HG02588 (cell line): ENCODE data around the gene PGRMC1.
"Not testable (repeated sequence)": the region's sequence is repeated elsewhere in the genome, so short reads cannot be mapped to it uniquely, and the experiment has no call there.

Experiments
- ATAC-seq: cut with Tn5 transposase; IDR thresholded peaks from one replicate; pipeline ENCODE4 v1.9.1; 2021; ENCODE audit warnings: mild to moderate bottlenecking, moderate library complexity; ENCODE audit not compliant: unreplicated experiment

The PGRMC1 gene

DNA sequence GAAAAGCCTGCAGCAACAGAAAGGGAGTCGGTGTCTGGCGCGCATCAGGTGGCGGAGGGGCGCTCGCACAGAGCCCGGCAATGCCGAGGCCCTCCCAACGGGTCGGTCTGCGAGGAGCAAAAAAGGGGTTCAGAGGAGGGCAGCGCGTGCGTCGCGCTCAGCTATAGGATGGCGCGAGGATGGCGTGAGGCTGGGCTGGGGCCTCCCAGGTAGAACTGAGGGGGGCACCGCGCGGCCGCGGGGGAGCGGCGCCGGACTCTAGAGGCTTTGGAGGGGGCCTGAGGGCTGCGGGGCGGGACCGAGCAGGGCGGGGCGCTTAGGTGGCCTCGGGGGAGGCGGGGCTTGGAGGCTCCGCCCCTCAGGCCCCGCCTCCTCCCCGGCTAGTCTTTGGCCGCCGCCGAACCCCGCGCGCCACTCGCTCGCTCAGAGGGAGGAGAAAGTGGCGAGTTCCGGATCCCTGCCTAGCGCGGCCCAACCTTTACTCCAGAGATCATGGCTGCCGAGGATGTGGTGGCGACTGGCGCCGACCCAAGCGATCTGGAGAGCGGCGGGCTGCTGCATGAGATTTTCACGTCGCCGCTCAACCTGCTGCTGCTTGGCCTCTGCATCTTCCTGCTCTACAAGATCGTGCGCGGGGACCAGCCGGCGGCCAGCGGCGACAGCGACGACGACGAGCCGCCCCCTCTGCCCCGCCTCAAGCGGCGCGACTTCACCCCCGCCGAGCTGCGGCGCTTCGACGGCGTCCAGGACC, at the start of gene PGRMC1:
Gene PGRMC1, plus strand, starts transcription at position 414 of the 751 bp plus-strand sequence. Its CDS starts 79 bp downstream, at position 493.
- ATAC-seq = peak; percentile 95

DNA sequence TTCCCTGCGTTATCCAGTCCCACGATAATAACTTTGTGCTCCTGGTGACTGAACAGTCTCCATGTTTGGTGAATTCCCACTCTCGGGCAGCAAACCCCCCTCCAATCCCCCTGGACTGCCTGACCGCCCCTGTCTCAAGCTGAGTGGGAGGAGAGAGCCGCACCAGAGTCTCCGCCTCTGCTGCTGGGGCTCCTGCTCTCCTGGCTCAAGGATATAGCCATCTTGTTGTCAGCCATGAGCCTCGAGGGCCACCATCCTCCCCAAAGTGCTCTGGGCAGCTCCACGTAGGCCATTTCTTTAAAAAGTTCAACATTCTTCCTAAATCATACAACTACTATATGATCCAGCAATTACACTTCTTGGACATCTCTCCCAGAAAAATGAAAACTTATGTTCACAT, 49.3 kb upstream of the PGRMC1 start:
- ATAC-seq = no peak

DNA sequence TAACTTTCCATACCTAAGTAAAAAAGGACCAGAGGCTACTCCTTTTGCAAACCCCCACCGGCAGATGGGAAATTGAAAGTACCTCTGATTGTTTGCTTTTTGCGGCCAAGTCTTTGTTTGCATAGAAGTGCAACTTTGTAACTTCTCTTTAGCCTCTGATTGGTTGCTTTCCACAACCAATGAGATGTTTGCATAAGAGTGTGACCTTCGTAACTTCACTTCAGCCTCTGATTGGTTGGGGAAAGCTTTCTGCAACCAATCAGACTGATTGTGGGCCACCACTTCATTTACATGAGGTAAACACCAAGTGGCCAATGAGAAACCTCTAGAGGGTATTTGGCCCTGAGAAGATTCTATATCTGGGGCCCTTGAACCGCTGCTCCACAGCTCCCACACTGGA, 48.8 kb upstream of the PGRMC1 start:
- ATAC-seq = no peak

DNA sequence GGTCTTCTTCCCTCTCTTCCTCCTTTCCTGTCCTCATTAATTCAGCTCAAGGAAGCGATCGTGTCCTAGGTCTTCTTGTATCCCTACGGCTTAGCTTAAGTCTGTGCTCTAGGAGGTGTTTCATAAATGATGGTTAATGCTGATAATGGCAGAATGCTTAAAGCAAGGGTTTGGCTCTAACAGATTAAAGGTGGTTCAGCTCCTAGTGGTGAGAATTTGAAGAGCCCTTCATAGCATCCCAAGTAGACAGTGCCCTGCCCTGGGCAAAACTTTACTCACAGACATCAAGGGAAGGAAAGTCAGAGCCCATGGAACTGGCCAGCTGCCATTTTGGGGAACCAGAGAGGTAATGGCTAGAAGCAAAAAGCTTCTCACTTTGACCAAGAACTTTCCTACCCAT, 47.0 kb upstream of the PGRMC1 start:
- no peak for ATAC-seq

DNA sequence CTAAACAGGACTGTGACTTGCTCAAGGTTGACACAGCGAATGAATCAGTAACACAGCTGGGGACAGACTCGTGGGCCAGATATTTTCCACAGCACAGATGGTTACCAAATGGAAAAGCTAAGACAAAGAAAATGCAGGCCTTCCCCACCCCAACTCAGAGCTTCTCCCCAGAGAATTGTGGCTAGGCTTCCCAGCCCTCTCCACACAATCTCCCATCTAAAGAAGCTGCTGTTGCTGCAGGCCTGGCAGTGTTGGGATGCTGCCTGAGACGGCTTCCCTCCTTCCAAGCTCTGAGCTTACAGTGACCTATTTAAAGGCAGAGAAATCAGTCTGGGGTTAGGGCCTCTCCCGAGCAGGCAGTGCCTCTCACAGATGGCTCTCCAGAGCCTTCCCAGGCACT, 46.5 kb upstream of the PGRMC1 start:
- ATAC-seq = no peak

DNA sequence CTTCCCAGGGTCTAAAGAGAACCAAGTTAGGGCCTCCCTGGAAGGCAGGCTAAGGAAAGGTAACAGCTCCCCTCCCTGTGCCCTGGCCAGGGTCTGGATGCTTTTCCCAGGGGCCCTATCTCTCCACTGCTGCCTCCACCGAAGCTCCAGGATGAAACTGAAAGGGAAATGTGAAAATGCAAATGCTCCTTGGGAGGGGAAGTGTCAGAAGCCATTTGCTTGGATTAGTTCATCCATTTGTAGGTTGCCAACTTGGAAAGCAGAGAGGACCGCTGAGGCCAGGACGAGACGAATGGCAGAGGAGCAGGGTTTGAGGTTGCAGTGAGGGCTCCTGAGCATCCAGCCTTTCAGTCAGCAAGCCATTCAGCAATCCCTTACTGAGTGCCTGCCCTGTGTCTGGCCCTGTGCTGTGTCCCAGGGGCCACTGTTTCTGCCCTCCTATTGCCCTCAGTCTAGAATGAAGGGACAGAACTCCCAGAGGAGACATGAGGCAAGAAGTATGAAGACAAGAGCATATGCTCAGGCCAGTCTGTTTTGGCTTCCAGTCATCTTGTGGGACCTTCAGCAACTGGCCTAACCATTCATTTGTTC, 45.9 kb upstream of the PGRMC1 start:
- ATAC-seq = no peak

DNA sequence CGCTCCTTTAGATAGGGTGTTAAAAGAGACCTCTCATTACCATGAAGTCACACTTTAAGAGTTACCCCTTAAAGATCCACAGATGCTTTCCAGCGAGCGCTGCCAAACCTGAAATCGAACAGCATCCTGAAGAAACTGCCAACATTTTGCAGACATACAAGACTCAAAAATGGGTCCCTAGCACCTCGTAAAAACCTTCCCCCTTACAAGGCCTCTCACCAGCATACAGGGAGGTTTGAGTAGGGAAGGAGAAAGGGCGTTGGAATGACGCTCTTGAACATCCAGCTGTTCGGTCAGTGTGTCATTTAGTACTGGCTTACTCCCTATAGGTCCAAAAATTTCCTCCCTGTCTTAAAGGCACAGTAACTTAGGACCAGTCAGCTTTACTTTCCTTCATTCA, 45.3 kb upstream of the PGRMC1 start:
- no peak for ATAC-seq

DNA sequence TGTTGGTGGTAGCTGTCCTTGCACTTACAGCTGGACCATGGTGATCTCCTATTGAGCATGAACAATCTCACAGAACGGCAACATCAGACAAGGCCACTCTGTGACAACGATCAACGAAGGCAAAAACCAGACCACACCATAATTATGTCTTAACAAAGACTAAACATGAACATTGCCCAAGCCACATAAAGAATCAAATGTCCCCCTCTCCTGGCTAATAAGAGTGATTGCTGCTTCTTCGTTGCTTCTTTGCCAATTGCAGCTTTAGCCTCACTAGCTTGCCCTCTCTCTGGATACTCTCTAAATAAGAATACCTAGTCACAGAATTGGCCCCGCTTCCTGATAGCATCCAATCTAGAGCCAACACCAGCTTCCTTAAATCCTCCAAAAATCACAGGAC, 41.5 kb upstream of the PGRMC1 start:
- ATAC-seq = no peak

DNA sequence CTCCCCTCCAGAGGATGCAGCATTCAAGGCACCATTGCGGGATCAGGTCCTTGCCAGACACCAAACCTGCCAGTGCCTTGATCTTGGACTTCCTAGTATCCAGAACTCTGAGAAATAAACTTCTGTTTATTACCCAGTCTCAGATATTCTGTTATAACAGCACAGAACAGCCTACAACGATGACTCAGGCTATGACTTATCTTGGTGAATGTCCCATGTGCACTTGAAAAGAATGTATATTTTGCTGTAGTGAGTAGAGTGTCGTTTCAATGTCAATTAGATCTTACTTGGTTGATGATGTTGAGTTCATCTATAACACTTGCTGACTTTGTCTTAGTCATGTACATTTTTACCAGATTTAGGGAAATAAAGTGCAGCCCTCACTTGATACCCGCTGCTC, 34.5 kb upstream of the PGRMC1 start:
- ATAC-seq = no peak

DNA sequence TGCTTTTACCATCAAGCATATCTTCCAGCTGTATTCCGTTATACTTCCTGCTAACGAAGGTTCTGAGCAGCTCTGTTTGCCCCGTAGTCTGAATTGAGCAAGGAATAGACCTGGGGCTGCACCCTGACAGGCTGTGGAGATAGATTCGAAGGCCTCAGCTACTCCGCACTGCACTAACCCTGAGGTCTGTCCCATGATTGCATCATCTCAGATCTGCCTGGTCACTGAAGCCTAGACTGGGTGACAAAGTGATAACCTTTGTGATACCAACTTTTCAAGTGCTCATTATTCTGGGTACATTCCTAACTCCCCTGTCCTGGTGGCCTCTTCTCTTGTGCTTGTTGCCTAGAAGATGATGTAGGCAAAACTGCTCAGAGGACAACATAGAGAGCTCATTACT, 29.9 kb upstream of the PGRMC1 start:
- no peak for ATAC-seq

DNA sequence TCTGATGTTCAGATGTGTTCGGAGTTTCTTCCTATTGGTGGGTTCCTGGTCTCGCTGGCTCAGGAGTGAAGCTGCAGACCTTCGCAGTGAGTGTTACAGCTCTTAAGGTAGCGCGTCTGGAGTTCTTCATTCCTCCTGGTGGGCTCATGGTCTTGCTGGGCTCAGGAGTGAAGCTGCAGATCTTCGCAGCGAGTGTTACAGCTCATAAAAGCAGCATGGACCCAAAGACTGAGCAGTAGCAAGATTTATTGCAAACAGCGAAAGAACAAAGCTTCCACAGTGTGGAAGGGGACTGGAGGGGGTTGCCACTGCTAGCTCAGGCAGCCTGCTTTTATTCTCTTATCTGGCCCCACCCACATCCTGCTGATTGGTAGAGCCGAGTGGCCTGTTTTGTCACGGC, 28.6 kb upstream of the PGRMC1 start:
- not testable (repeated sequence) for ATAC-seq

DNA sequence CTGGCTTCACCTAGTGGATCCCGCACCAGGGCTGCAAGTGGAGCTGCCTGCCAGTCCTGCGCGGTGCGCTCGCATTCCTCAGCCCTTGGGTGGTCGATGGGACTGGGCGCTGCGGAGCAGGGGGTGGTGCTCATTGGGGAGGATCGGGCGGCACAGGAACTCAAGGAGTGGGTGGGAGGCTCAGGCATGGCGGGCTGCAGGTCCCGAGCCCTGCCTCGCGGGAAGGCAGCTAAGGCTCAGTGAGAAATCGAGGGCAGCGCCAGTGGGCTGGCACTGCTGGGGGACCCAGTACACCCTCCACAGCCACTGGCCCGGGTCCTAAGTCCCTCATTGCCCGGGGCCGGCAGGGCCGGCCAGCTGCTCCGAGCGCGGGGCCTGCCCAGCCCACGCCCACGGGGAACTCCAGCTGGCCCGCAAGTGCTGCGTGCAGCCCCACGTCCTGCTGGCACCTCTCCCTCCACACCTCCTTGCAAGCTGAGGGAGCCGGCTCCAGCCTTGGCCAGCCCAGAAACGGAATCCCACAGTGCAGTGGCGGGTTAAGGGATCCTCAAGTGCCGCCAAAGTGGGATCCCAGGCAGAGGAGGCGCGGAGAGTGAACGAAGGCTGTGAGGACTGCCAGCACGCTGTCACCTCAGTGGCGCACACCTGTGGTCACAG, 27.6 kb upstream of the PGRMC1 start:
- no peak for ATAC-seq

DNA sequence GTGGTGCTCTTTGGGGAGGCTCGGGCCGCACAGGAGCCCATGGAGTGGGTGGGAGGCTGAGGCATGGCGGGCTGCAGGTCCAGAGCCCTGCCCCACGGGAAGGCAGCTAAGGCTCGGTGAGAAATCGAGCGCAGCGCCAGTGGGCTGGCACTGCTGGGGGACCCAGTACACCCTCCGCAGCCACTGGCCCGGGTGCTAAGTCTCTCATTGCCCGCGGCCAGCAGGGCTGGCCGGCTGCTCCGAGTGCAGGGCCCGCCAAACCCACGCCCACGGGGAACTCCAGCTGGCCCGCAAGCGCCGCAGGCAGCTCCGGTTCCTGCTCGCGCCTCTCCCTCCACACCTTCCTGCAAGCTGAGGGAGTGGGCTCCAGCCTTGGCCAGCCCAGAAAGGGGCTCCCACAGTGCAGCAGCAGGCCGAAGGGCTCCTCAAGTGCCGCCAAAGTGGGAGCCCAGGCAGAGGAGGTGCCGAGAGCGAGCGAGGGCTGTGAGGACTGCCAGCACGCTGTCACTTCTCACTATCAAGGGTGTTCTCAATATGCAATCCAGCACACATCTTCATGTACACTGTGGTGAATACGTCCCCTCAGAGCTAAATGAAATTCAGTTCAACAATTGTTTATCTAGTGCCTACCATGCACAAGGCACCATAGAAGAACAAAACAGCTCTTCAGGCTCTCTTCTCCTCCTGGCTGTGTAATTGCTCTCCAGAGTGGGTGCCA, 25.0 kb upstream of the PGRMC1 start:
- not testable (repeated sequence) for ATAC-seq

DNA sequence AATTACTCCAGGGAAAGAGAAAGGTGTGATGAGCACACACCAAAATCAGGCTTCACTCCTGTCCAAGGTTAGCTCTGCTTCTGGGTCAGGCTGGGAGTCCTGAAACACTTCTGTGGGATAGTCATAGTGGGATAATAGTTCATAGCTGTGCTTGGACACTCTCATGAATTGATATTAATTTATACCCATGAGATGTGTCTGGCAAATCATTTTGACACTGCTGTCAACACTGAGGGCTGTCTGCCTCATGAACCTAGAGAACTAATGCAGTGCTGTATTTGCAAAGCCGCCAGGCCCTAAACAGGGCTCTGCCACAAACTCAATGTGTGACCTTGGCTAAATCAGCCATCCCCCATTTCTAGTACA, 24.5 kb upstream of the PGRMC1 start:
- ATAC-seq = no peak

DNA sequence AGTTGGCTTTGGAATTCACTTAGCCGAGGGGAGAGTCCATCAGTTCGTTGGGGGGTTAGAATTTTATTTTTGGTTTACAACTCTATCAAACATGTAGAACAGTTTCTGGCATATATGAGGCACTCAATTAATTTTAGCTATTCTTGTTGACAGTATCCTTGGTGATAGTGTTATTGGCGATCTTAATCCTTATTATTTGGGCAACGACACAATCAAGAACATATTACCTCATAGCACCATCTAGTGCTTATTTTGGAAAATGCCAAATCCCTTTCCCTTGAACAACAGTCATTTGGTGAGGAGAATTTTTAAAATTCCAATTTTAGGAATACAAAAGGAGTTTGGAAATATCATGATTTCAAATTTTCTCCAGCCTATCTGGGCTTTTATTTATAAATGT, 17.9 kb upstream of the PGRMC1 start:
- no peak for ATAC-seq

DNA sequence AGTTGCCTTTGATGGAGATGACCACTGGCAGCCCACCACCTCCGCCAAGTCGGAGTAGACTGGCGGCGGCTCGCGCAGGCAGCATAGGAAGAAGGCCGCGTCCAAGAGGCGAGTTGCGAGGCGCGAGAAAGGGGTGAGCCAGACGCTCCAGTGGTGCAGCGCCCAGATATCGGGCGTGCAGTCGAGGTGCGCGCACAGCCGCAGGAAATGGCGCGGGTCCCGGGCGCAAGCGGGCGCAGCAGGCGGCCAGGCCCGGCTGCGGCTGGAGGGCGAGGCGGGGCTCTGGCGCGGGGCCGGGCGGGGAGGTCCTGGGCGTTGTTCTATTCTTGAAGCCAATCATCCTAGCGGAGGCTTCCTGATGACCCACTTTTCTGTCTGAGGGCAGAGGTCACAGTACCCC, 13.2 kb upstream of the PGRMC1 start:
- no peak for ATAC-seq

DNA sequence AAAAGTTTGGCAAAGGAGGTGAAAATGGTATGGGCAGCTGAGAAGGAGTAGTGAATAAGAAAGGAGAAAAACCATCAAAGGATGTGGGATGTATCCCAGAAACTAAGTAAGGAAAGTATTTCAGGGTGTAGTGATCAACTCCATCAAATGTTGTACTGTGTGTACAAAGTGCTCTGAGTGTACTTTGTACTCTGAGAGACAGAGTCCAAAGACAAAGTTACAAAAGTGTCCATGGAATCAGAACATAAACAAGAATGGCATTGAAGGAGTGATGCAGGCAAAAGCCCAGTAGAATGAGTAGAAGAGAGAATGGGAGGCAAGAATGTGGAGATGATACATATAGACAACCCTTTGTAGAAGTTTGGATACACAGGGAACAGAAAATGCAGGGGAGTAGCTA, 12.3 kb upstream of the PGRMC1 start:
- ATAC-seq = no peak

DNA sequence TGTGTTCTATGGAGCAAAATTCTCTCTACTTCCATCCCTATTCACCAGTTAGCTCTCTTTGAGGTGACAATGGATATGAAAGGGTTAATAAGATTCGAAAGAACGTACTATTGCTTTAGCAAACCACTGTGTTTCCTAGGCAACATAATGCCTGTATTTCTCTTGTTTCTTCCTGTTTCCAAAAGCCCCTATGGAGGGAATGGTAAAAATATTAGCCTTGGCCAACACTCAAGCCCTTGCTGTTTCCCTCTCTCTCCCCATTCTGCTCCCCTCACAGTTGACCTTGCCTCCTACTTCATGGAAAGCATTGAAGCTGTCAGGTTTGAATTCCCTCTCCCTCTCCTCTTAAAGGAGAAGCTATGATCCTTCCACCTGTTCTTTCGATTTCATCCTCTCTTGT, 9.6 kb upstream of the PGRMC1 start:
- ATAC-seq = no peak

DNA sequence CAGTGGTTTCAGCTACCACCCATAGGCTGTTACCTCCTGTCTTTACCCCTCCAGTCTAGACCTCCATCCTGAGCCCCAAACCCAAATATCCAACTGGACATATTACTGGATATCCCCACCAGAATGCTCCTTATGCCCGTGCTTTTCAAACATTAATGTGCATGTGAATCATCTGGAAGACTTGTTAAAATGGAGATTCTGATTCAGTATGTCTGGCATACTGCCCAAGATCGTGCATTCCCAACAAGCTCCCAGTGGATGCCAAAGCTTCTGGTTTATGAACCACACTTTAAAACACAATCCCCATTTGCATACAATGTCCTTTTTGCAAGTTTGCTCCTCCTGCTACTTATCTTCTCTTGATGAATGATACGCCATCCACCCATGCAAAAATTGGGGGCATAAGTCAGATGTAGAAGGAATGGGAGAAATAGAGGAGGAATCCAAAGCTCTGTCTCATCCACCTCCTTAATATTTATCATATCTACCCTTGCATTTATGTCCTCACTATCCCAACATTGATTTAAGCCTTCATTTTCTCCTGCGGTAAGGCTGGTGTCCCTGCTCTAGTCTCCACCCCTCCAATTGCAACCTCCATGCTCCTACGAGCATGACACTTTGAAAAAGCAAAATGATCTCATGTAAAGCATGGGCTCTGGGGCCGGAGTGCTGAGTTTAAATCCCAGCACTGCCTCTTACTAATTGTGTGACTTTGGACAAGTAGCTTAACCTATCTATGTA, 7.4 kb upstream of the PGRMC1 start:
- no peak for ATAC-seq

DNA sequence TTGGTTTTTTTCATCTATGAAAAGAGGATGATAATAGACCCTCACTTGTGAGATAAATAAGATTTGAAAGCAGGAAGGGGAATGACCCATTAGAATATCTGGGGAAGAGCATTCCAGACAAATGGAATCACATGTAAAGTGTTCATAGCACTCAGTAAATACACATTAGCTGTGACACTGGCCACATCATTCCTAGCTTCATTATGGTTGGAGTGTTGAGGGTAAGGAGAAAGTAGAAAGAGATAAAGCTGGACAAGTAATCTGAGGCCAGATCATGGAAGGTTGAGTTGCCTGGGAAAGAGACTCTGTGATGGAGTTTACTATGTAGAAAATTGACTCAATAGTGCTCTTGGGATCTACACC, 6.9 kb upstream of the PGRMC1 start:
- no peak for ATAC-seq

DNA sequence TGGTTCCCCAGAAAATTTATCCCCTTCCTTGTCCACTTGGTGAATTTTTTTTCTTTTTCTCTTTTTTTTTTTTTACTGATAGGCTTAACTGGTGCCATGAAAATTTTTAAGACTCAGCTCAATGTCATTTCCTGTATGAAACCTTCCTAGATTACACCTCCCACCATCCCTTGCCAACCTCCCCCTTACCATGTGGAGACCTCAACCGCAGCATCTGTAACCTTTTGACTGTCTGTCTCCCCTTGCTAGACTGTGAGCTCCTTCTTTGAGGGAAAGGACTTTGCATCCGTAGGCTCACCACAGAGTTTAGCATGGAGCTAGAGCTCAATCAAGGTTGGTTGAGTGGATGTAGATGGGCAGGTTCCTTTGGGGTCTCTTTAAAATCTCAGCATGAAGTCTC, 5.2 kb upstream of the PGRMC1 start:
- ATAC-seq = no peak
